Ovary (tissue), 3 donors: ENCODE measurements around the gene USP6NL.

ENCODE experiments used
- CTCF ChIP-seq, 3 donors: fragments of 450-650 bp in 2 of 3; fragments of 200-600 bp in 1 of 3; IDR thresholded peaks; one replicate each; pipeline versions ENCODE4 v1.5.1 to v1.8.0; 2016 to 2022; ENCODE audit warnings: antibody characterized with exemption in 3 of 3, mild to moderate bottlenecking in 1 of 3
- POLR2A ChIP-seq: fragments of 450-650 bp; IDR thresholded peaks from one replicate; pipeline ENCODE4 v1.6.1; 2017; ENCODE audit warnings: antibody characterized with exemption, mild to moderate bottlenecking, moderate library complexity
- donor health status: DM: no; HTN: no; CAD: no.

- TF ChIP-seq POLR2A (no peak), CTCF (IDR thresholded peaks at IDR 0.05) (no peak)
These were observed 161.7 kb downstream of the USP6NL start for GRCh38 chr10:11449761-11450160.
